ENCODE results near the gene HABP4. TPM values are rescaled to one million over a fixed set of nuclear protein-coding genes. Genes with fewer than 3 reads are reported as not detected.

HABP4 gene
- total RNA-seq, 3 donors from 2014 or later (not counting 1 experiment from before 2014, with no cell fraction given) = 3.0 to 3.9 (median 3.6) TPM

GRCh38 chr9:96494215-96494800, 44.3 kb downstream of the HABP4 start:
- Mint-ChIP-seq H3K36me3 (no peaks in the 10 kb centered on the region), H3K27me3 (ENCODE audit: low read depth in 2 of 2) (no peaks in the 10 kb centered on the region), H3K4me1 (peaks cover 0 to 4% of the 10 kb centered on the region in 2 donors), H3K4me3 (no peak overlapping the region), H3K27ac (no peak overlapping the region), H3K9me3 (no peaks in the 10 kb centered on the region)
- intact Hi-C loops (cut with micrococcal nuclease) = no loop called here
- Histone ChIP-seq H3K4me3 (ENCODE audit: low read length) (no peak overlapping the region), H3K27me3 (ENCODE audit: control insufficient read depth, insufficient read depth, low read length) (no peaks in the 10 kb centered on the region), H3K9me3 (ENCODE audit: control insufficient read depth, insufficient read depth, low read length) (no peaks in the 10 kb centered on the region), H3K27ac (ENCODE audit: low read length) (no peak overlapping the region), H3K4me1 (ENCODE audit: control insufficient read depth, insufficient read depth, low read length) (no peaks in the 10 kb centered on the region), H3K36me3 (ENCODE audit: control insufficient read depth, insufficient read depth, low read length) (peaks cover 9% of the 10 kb centered on the region)
- DNase-seq (no peak), ATAC-seq (no peak)
- TF ChIP-seq CTCF (IDR thresholded peaks at IDR 0.05) = no peak
- WGBS (ENCODE audit: insufficient coverage) = 96% methylated on average over 5 of the region's 8 CpGs

DNA sequence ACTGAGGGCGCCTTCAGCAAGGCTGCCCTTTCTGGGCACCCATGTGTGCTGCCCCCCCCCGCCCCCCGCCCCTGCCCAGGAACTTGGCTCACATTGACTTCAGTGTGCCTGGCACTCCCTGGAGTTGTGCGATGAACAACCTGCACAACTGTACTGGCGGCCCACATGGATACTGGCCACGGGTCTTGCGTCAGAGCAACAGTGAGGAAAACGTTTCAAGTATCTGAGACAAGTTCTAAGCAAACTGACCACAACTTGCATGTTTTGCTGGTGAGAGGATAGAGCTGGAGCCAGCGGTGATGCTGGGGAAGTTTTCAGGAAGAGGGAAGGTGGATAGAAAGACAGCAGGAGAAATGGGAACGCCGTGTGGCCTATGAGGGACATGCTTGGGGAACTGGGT, 45.4 kb downstream of the HABP4 start:
- H3K27ac Mint-ChIP-seq = no peak overlapping the region
- H3K27me3 Mint-ChIP-seq (ENCODE audit: low read depth in 2 of 2) = no peaks in the 10 kb centered on the region
- no peak overlapping the region for H3K4me3 Mint-ChIP-seq
- ATAC-seq (no peak), DNase-seq (no peak)
- Histone ChIP-seq H3K4me3 (ENCODE audit: low read length) (no peak overlapping the region), H3K27ac (ENCODE audit: low read length) (no peak overlapping the region), H3K27me3 (ENCODE audit: control insufficient read depth, insufficient read depth, low read length) (no peaks in the 10 kb centered on the region), H3K9me3 (ENCODE audit: control insufficient read depth, insufficient read depth, low read length) (no peaks in the 10 kb centered on the region), H3K36me3 (ENCODE audit: control insufficient read depth, insufficient read depth, low read length) (no peaks in the 10 kb centered on the region), H3K4me1 (ENCODE audit: control insufficient read depth, insufficient read depth, low read length) (no peaks in the 10 kb centered on the region)
- intact Hi-C loops (cut with micrococcal nuclease) = no loop called here
- WGBS (ENCODE audit: insufficient coverage) = 93% methylated on average over 11 of the region's 11 CpGs
- no peak for TF ChIP-seq CTCF (IDR thresholded peaks at IDR 0.05)
- no peaks in the 10 kb centered on the region for H3K36me3 Mint-ChIP-seq
- H3K9me3 Mint-ChIP-seq = no peaks in the 10 kb centered on the region
- H3K4me1 Mint-ChIP-seq = peaks cover 0 to 4% of the 10 kb centered on the region in 2 donors

DNA sequence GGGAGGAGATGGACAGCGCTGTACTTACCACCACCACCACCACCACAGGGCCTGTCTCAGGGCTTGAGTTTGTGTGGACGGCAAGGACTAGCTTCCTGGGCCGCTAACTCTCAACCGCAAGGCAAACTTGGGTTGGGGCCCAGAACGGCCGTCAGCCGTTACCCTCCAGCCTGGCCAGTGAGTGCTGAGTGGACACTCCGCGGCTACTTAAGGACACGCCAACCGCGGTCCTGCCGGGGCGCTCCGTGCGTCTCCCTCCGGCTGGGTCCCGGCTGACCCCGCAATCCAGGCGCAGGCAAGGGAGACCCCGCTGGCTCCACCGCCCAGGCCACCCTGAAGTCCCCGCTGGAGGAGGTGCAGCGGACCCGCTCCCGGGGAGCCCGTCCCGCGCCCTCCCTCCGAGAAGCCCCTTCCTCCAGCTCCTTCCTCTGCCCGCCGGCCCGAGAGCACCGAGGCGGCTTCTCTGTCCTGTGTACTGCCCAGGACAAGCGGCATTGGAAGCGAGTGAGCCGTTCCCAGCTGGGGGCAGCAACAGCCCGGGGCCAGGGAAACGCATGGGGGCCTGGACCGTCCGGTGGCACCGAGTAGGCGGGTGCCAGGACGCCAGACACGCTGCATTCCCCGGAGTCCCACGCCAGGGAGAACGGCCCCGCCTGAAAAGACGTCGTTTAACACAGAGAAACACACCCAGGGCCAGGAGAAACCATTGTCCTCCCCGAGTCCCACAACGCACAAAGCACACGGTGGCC, 46.6 kb downstream of the HABP4 start:
- Mint-ChIP-seq H3K4me3 (no peak overlapping the region), H3K27me3 (ENCODE audit: low read depth in 2 of 2) (no peaks in the 10 kb centered on the region)
- intact Hi-C loops (cut with micrococcal nuclease) = no loop called here

More for the DNA sequence above, 46.6 kb downstream of the HABP4 start:
- ATAC-seq = no peak
- Mint-ChIP-seq H3K9me3 (no peaks in the 10 kb centered on the region), H3K4me1 (peaks cover 0 to 3% of the 10 kb centered on the region in 2 donors), H3K27ac (no peak overlapping the region), H3K36me3 (no peaks in the 10 kb centered on the region)
- no peak for TF ChIP-seq CTCF (IDR thresholded peaks at IDR 0.05)
- H3K27ac ChIP-seq (ENCODE audit: low read length) = no peak overlapping the region
- H3K9me3 ChIP-seq (ENCODE audit: control insufficient read depth, insufficient read depth, low read length) = no peaks in the 10 kb centered on the region
- no peaks in the 10 kb centered on the region for H3K4me1 ChIP-seq (ENCODE audit: control insufficient read depth, insufficient read depth, low read length)
- H3K4me3 ChIP-seq (ENCODE audit: low read length) = no peak overlapping the region
- DNase-seq = no peak
- H3K27me3 ChIP-seq (ENCODE audit: control insufficient read depth, insufficient read depth, low read length) = no peaks in the 10 kb centered on the region
- WGBS (ENCODE audit: insufficient coverage) = 96% methylated on average over 54 of the region's 55 CpGs
- no peaks in the 10 kb centered on the region for H3K36me3 ChIP-seq (ENCODE audit: control insufficient read depth, insufficient read depth, low read length)
